ENCODE measurements around the gene RALGAPA2. TPM values are rescaled to one million over a fixed set of nuclear protein-coding genes. Genes with fewer than 3 reads are reported as not detected.

Gene RALGAPA2
- total and polyA plus RNA-seq, 2 experiments from 2014 or later: 14.5 to 35.5 TPM

- DNase-seq (ENCODE audit: low read depth in 1 of 2, low spot score in 1 of 2): no peak
- peaks cover 8% of the 10 kb centered on the region for H3K36me3 ChIP-seq
- H3K27me3 ChIP-seq: no peaks in the 10 kb centered on the region
- H3K9me3 ChIP-seq (ENCODE audit: low read depth): no peaks in the 10 kb centered on the region
- TF ChIP-seq, protein P1, sequence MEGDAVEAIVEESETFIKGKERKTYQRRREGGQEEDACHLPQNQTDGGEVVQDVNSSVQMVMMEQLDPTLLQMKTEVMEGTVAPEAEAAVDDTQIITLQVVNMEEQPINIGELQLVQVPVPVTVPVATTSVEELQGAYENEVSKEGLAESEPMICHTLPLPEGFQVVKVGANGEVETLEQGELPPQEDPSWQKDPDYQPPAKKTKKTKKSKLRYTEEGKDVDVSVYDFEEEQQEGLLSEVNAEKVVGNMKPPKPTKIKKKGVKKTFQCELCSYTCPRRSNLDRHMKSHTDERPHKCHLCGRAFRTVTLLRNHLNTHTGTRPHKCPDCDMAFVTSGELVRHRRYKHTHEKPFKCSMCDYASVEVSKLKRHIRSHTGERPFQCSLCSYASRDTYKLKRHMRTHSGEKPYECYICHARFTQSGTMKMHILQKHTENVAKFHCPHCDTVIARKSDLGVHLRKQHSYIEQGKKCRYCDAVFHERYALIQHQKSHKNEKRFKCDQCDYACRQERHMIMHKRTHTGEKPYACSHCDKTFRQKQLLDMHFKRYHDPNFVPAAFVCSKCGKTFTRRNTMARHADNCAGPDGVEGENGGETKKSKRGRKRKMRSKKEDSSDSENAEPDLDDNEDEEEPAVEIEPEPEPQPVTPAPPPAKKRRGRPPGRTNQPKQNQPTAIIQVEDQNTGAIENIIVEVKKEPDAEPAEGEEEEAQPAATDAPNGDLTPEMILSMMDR (IDR thresholded peaks at IDR 0.05; ENCODE audit: low read depth, low read length): no peak
- H3K27ac ChIP-seq: no peak overlapping the region
- H3K4me1 ChIP-seq (ENCODE audit: low read depth): no peaks in the 10 kb centered on the region
- no peak overlapping the region for H3K4me3 ChIP-seq
These were observed 68.5 kb downstream of the RALGAPA2 start for GRCh38 chr20:20643927-20644326.

DNA sequence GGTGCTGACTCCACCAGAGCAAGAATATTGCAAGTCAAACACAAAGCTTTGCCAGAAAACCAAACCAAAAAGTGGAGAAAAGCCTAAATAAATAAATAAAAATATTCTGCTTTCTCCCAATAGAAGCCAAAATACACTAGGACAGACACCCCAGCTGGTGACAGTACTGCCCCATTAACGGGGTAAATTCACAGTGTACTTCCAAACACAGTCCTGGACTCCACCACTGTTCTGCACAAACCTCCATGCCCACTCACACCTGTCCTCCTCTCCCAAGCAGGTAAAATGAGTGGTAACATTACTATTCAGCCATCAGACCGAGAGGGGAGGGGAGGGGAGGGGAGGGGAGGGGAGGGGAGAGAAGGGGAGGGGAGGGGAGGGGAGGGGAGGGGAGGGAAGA lies 70.7 kb downstream of the RALGAPA2 start:
- no peak for DNase-seq (ENCODE audit: low read depth in 1 of 2, low spot score in 1 of 2)
- Histone ChIP-seq H3K36me3 (peaks cover 8% of the 10 kb centered on the region), H3K27ac (no peak overlapping the region), H3K27me3 (no peaks in the 10 kb centered on the region), H3K4me3 (no peak overlapping the region), H3K9me3 (ENCODE audit: low read depth) (no peaks in the 10 kb centered on the region), H3K4me1 (ENCODE audit: low read depth) (no peaks in the 10 kb centered on the region)
- TF ChIP-seq, protein P1 (IDR thresholded peaks at IDR 0.05; ENCODE audit: low read depth, low read length): no peak

DNA sequence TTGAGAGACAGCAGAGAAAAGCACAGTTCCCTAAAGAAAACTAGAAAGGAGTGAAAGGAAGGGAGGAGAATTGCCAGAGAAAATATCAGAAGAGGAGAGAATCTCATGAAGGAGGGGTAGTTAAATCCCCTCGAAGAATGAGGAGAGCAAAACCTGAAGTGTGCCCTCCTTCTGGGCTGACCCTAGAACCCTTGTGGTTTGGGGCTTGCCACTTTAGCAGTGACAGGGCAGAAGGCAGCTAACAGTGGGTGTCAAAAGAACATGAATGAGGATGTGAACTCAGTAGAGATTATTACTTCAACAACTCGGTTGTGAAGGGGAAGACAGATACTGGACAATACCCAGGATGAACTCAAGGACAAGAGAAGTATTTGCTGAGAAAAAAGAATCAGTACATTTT lies 73.6 kb downstream of the RALGAPA2 start:
- no peaks in the 10 kb centered on the region for H3K4me1 ChIP-seq (ENCODE audit: low read depth)
- no peaks in the 10 kb centered on the region for H3K9me3 ChIP-seq (ENCODE audit: low read depth)
- peaks cover 13% of the 10 kb centered on the region for H3K36me3 ChIP-seq
- no peak overlapping the region for H3K27ac ChIP-seq
- H3K4me3 ChIP-seq: no peak overlapping the region
- H3K27me3 ChIP-seq: no peaks in the 10 kb centered on the region
- TF ChIP-seq, protein P1 (IDR thresholded peaks at IDR 0.05; ENCODE audit: low read depth, low read length): no peak
- DNase-seq (ENCODE audit: low read depth in 1 of 2, low spot score in 1 of 2): no peak

GRCh38 chr20:20637998-20638725 lies 74.3 kb downstream of the RALGAPA2 start:
- peaks cover 13% of the 10 kb centered on the region for H3K36me3 ChIP-seq
- no peaks in the 10 kb centered on the region for H3K27me3 ChIP-seq
- no peak overlapping the region for H3K27ac ChIP-seq
- no peaks in the 10 kb centered on the region for H3K4me1 ChIP-seq (ENCODE audit: low read depth)
- no peak for DNase-seq (ENCODE audit: low read depth in 1 of 2, low spot score in 1 of 2)
- H3K9me3 ChIP-seq (ENCODE audit: low read depth): no peaks in the 10 kb centered on the region
- TF ChIP-seq, protein P1 (IDR thresholded peaks at IDR 0.05; ENCODE audit: low read depth, low read length): no peak
- no peak overlapping the region for H3K4me3 ChIP-seq

- H3K9me3 ChIP-seq (ENCODE audit: low read depth): no peaks in the 10 kb centered on the region
- no peaks in the 10 kb centered on the region for H3K4me1 ChIP-seq (ENCODE audit: low read depth)
- peaks cover 9% of the 10 kb centered on the region for H3K36me3 ChIP-seq
- TF ChIP-seq, protein P1 (IDR thresholded peaks at IDR 0.05; ENCODE audit: low read depth, low read length): no peak
- no peak overlapping the region for H3K27ac ChIP-seq
- peak in 1 of 2 donors; percentile 2 for DNase-seq (ENCODE audit: low read depth in 1 of 2, low spot score in 1 of 2)
- H3K27me3 ChIP-seq: no peaks in the 10 kb centered on the region
- H3K4me3 ChIP-seq: no peak overlapping the region
These were observed 77.4 kb downstream of the RALGAPA2 start for GRCh38 chr20:20635006-20635405.
